BE2C (cell line): ENCODE results near the gene FHL3.
"Not testable (repeated sequence)": the region's sequence is repeated elsewhere in the genome, so short reads cannot be mapped to it uniquely, and the experiment has no call there.

Source experiments
- DNase-seq: peaks from one replicate; pipeline ENCODE4 v3.0.0-alpha.2; 2020
- H3K27me3 ChIP-seq: fragments of 250-450 bp; sonication (Bioruptor Pico); 2 replicates; pipeline ENCODE4 v1.5.1; 2020; ENCODE audit warnings: mild to moderate bottlenecking
- H3K36me3 ChIP-seq: fragments of 250-450 bp; sonication (Bioruptor Pico); 2 replicates; pipeline ENCODE4 v1.5.1; 2020; ENCODE audit warnings: mild to moderate bottlenecking
- H3K4me1 ChIP-seq: fragments of 250-450 bp; sonication (Bioruptor Pico); 2 replicates; pipeline ENCODE4 v1.5.1; 2020
- H3K4me3 ChIP-seq: 2 replicates; pipeline ENCODE4 v1.5.1; 2011; ENCODE audit warnings: low read depth, low read length
- H3K9me3 ChIP-seq: fragments of 250-450 bp; sonication (Bioruptor Pico); 2 replicates; pipeline ENCODE4 v1.5.1; 2020
- CTCF ChIP-seq: IDR thresholded peaks from 2 replicates; pipeline ENCODE4 v1.5.1; 2012; ENCODE audit warnings: mild to moderate bottlenecking, low read depth, low read length

FHL3 gene

GRCh38 chr1:38034871-38035270, 29.6 kb upstream of the FHL3 start:
- no peaks in the 10 kb centered on the region for H3K9me3 ChIP-seq
- no peak for DNase-seq
- H3K36me3 ChIP-seq, result no peaks in the 10 kb centered on the region
- TF ChIP-seq CTCF, result no peak
- no peaks in the 10 kb centered on the region for H3K27me3 ChIP-seq
- H3K4me3 ChIP-seq, result no peak overlapping the region
- H3K4me1 ChIP-seq, result peaks cover 9% of the 10 kb centered on the region; the same call in 1 of the 2 replicates

GRCh38 chr1:38032992-38033391, 27.7 kb upstream of the FHL3 start:
- not testable (repeated sequence) for H3K36me3 ChIP-seq, H3K4me3 ChIP-seq, DNase-seq, H3K27me3 ChIP-seq, H3K9me3 ChIP-seq
- peaks cover 28% of the 10 kb centered on the region for H3K4me1 ChIP-seq

GRCh38 chr1:38031513-38031866, 26.2 kb upstream of the FHL3 start:
- H3K36me3 ChIP-seq, result no peaks in the 10 kb centered on the region
- peaks cover 31% of the 10 kb centered on the region for H3K4me1 ChIP-seq
- H3K9me3 ChIP-seq, result no peaks in the 10 kb centered on the region
- no peak for TF ChIP-seq CTCF
- H3K4me3 ChIP-seq, result no peak overlapping the region
- DNase-seq, result no peak
- H3K27me3 ChIP-seq, result no peaks in the 10 kb centered on the region

- no peaks in the 10 kb centered on the region for H3K27me3 ChIP-seq
- no peak overlapping the region for H3K4me3 ChIP-seq
- no peak for TF ChIP-seq CTCF
- no peaks in the 10 kb centered on the region for H3K36me3 ChIP-seq
- no peaks in the 10 kb centered on the region for H3K9me3 ChIP-seq
- no peak for DNase-seq
- peaks cover 31% of the 10 kb centered on the region for H3K4me1 ChIP-seq
These were observed 25.5 kb upstream of the FHL3 start for GRCh38 chr1:38030596-38031512.

- DNase-seq, result peak; percentile 75
These were observed 24.6 kb upstream of the FHL3 start for GRCh38 chr1:38029685-38030511.

More at GRCh38 chr1:38029685-38030511, 24.6 kb upstream of the FHL3 start:
- Histone ChIP-seq H3K4me1 (peaks cover 31% of the 10 kb centered on the region), H3K9me3 (no peaks in the 10 kb centered on the region), H3K27me3 (no peaks in the 10 kb centered on the region), H3K4me3 (peak overlapping the region; percentile 19), H3K36me3 (no peaks in the 10 kb centered on the region)
- no peak for TF ChIP-seq CTCF
